Prostate gland (tissue), 2 donors: ENCODE results near the gene RAPSN. TPM values are rescaled to one million over a fixed set of nuclear protein-coding genes. Genes with fewer than 3 reads are reported as not detected.

Experiments
- DNase-seq: peaks from one replicate; pipeline ENCODE4 v3.0.0-alpha.2; 2019; ENCODE audit warnings: low spot score
- H3K27ac ChIP-seq, 2 donors: fragments of 200-600 bp; sonication (generic); 2 replicates each; pipeline ENCODE4 v1.5.1; 2017 to 2019
- H3K27me3 ChIP-seq: fragments of 200-600 bp; sonication (generic); replicated peaks from 2 replicates; pipeline ENCODE4 v1.5.1; 2019; ENCODE audit not compliant: insufficient read depth
- H3K36me3 ChIP-seq, 2 donors: fragments of 200-600 bp; sonication (generic); 1 replicate in 1 of 2; 2 replicates in 1 of 2; pipeline versions ENCODE4 v1.5.1 to v1.8.1; 2017 to 2019
- H3K4me1 ChIP-seq: fragments of 200-600 bp; sonication (generic); replicated peaks from 2 replicates; pipeline ENCODE4 v1.5.1; 2019
- H3K4me3 ChIP-seq, 2 donors: fragments of 200-600 bp; sonication (generic); 2 replicates each; pipeline ENCODE4 v1.5.1; 2017 to 2019
- H3K9me3 ChIP-seq: fragments of 200-600 bp; sonication (generic); 2 replicates; pipeline ENCODE4 v1.5.1; 2017
- CTCF ChIP-seq, 4 experiments: fragments of 200-600 bp in 2 of 4; fragments of 450-650 bp in 2 of 4; sonication (generic) in 2 of 4; IDR thresholded peaks; 1 replicate in 3 of 4; 2 replicates in 1 of 4; pipeline ENCODE4 v1.5.1; 2016 to 2019; ENCODE audit warnings: antibody characterized with exemption in 4 of 4, mild to moderate bottlenecking in 2 of 4, moderate library complexity in 2 of 4
- POLR2A ChIP-seq: fragments of 450-650 bp; IDR thresholded peaks from one replicate; pipeline ENCODE4 v1.6.1; 2016; ENCODE audit warnings: antibody characterized with exemption, mild to moderate bottlenecking
- POLR2AphosphoS5 ChIP-seq: sonication (generic); formaldehyde crosslinking; IDR thresholded peaks from one replicate; pipeline ENCODE4 v1.6.1; 2017; ENCODE audit warnings: antibody characterized with exemption
- WGBS: methylation state at CpG from one replicate; pipeline ENCODE4 v1.1.5; 2018; 5-methylcytosine and 5-hydroxymethylcytosine counted together
- intact Hi-C: fragments of 100-400 bp; cut with DNase I; formaldehyde crosslinking; loops from one replicate; pipeline ENCODE4 v1.14.2; 2022
- total RNA-seq, 2 donors: library from RNA; depleted of rRNA; stranded (reverse); fragments of >200 nt; gene quantifications; one replicate each; pipeline ENCODE4 v1.1.0, GENCODE V29; 2016

The RAPSN gene
- total RNA-seq, 2 donors from 2014 or later, result 1.3 TPM; not detected in 1

GRCh38 chr11:47483457-47483856 is 34.5 kb upstream of the RAPSN start:
- H3K4me1 ChIP-seq, result no peaks in the 10 kb centered on the region
- intact Hi-C loops, result no loop called here
- DNase-seq, result no peak
- H3K27ac ChIP-seq, result no peak overlapping the region
- no peaks in the 10 kb centered on the region for H3K27me3 ChIP-seq
- H3K36me3 ChIP-seq, result peaks cover 0 to 25% of the 10 kb centered on the region in 2 donors
- TF ChIP-seq POLR2AphosphoS5, result no peak
- no peak for TF ChIP-seq POLR2A
- no peak for TF ChIP-seq CTCF (IDR thresholded peaks at IDR 0.05)
- 81% methylated on average over 1 of the region's 1 CpG for WGBS
- H3K9me3 ChIP-seq, result no peaks in the 10 kb centered on the region
- no peak overlapping the region for H3K4me3 ChIP-seq

DNA sequence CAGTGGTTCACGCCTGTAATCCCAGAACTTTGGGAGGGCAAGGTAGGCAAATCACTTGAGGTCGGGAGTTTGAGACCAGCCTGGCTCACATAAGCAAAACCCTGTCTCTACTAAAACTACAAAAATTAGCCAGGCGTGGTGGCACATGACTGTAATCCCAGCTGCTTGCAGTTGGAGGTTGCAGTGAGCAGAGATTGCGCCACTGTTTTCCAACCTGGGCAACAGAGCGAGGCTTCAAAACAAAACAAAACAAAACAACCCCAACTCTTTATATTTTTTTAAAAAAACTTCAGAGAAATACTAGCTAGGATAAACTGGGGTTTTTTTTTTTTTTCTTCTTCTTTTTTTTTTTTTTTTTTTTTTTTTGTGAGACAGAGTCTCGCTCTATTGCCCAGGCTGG is 31.8 kb upstream of the RAPSN start:
- no peak overlapping the region for H3K4me3 ChIP-seq
- no peaks in the 10 kb centered on the region for H3K9me3 ChIP-seq
- DNase-seq, result no peak
- intact Hi-C loops, result no loop called here
- 94% methylated on average over 6 of the region's 6 CpGs for WGBS
- TF ChIP-seq POLR2A (no peak), CTCF (IDR thresholded peaks at IDR 0.05) (no peak), POLR2AphosphoS5 (no peak)
- H3K36me3 ChIP-seq, result peaks cover 0 to 29% of the 10 kb centered on the region in 2 donors
- no peaks in the 10 kb centered on the region for H3K27me3 ChIP-seq
- H3K27ac ChIP-seq, result no peak overlapping the region
- no peaks in the 10 kb centered on the region for H3K4me1 ChIP-seq

GRCh38 chr11:47478651-47479329 is 29.9 kb upstream of the RAPSN start:
- intact Hi-C loops, result no loop called here
- Histone ChIP-seq H3K4me1 (no peaks in the 10 kb centered on the region), H3K27ac (no peak overlapping the region), H3K36me3 (peaks cover 10 to 23% of the 10 kb centered on the region in 2 donors), H3K27me3 (no peaks in the 10 kb centered on the region), H3K9me3 (no peaks in the 10 kb centered on the region), H3K4me3 (no peak overlapping the region)
- no peak for DNase-seq
- TF ChIP-seq POLR2A, result no peak
- no peak for TF ChIP-seq CTCF (IDR thresholded peaks at IDR 0.05)
- no peak for TF ChIP-seq POLR2AphosphoS5
- WGBS, result 82% methylated on average over 5 of the region's 5 CpGs

DNA sequence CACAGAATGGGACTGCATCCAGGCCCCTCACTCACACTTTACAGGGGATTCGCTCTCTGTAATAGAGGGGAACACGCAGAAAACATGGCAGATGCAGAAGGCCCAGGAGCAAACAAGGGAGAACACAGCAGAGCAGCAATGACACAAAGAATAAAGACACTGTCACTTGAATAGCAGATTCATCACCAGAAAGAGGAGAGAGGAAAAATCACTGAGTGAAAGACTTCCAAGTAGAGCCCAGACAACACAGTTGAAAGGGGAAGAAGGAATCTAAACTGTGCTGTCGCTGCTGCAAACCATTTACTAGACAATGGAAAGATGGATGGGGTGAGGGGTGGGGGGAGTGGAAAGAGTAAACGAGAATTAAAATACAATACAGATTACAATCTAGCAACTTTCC is 28.8 kb upstream of the RAPSN start:
- Histone ChIP-seq H3K27ac (no peak overlapping the region), H3K4me1 (no peaks in the 10 kb centered on the region), H3K27me3 (no peaks in the 10 kb centered on the region), H3K4me3 (no peak overlapping the region), H3K36me3 (peaks cover 13 to 16% of the 10 kb centered on the region in 2 donors), H3K9me3 (no peaks in the 10 kb centered on the region)
- TF ChIP-seq POLR2A, result no peak
- no peak for TF ChIP-seq CTCF (IDR thresholded peaks at IDR 0.05)
- TF ChIP-seq POLR2AphosphoS5, result no peak
- 58% methylated on average over 4 of the region's 4 CpGs for WGBS
- DNase-seq, result no peak
- intact Hi-C loops, result no loop called here

DNA sequence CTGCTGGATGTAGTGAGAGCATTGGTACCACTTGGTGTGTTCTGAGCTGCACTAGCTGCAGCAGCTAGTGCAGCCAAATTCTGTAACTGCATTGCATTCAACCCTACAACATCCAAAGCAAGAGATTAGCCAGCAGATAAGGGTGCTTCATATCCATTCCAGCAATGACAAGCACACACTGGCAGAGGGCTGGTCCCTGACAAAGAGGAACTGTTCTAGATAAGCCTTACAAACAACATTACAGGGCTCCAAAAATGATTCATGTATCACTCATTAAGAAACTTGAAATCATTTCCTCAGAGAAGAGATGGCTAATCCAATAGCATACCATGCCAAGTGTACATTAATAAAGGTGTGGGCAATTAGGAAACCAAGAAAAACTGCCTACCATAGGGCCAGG is 28.4 kb upstream of the RAPSN start:
- Histone ChIP-seq H3K27ac (no peak overlapping the region), H3K9me3 (no peaks in the 10 kb centered on the region), H3K4me3 (no peak overlapping the region), H3K4me1 (no peaks in the 10 kb centered on the region), H3K36me3 (peaks cover 9 to 20% of the 10 kb centered on the region in 2 donors), H3K27me3 (no peaks in the 10 kb centered on the region)
- TF ChIP-seq POLR2A (no peak), POLR2AphosphoS5 (no peak), CTCF (IDR thresholded peaks at IDR 0.05) (no peak)
- intact Hi-C loops, result no loop called here
- no peak for DNase-seq
